Frontal cortex (tissue), 4 donors: Measurements from ENCODE around the gene ZNF282. TPM values are rescaled to one million over a fixed set of nuclear protein-coding genes. Genes with fewer than 3 reads are reported as not detected.

Experiments
- DNase-seq, 2 donors: peaks; one replicate each; pipeline ENCODE4 v3.0.0; 2012; ENCODE audit warnings: low spot score in 2 of 2
- FAIRE-seq: peaks from 2 replicates; lab custom pipeline; 2012; peaks lifted over from hg19 to GRCh38; lab: Jason Lieb, UNC
- total RNA-seq: library from RNA; depleted of rRNA; stranded (reverse); fragments of >200 nt; gene quantifications from one replicate; pipeline ENCODE4 v1.2.3, GENCODE V29; 2014
- donor health status: control.
- donor health status: control.
- donor health status: control.

Gene ZNF282
- 20.8 TPM for total RNA-seq

DNA sequence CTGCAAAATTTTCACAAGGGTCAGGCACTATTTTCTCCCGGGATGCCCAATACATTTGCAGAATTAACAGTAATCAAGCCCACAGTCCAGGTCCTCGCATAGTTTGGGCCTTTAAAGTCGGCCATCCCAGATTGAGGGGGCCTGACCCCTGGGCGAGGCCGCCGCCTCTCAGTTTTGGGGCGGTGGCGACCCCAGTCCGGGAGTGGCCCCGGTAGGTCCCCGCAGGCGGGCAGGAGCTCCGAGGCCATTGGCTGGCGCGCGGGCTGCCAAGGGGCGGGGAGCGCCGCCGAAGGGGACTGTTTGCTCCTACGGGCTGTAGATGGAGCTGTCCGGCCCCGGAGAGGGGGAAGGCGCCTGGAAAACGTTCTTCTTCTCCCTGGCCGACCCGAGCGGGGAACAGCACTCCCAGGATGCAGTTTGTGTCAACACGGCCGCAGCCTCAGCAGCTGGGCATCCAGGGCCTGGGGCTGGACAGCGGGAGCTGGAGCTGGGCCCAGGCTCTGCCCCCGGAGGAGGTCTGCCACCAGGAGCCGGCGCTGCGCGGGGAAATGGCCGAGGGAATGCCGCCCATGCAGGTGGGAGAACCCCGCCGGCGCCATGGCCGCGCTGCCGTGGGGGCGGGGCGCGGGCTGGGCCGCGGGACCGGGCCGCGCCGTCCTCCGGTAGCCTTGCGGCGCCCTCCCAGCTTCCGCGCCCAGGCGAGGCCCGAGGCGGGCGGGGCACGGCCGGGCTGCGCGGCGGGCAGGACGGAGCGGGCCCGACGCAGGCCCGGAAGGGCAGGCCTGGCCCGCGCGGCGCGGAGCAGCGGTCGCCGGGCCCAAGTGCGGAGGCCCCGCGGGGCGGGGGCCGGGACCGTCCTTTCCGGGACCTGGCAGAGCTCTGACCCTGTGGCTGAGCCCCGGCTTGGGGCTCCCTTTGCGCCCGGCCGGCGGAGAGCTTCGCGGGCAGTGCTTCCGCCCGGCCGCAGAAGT is at the start of gene ZNF282:
TSS of gene ZNF282 (plus strand) at position 367 of the 971 bp plus-strand sequence. CDS start at position 411, 44 bp downstream.
- FAIRE-seq: no peak

DNA sequence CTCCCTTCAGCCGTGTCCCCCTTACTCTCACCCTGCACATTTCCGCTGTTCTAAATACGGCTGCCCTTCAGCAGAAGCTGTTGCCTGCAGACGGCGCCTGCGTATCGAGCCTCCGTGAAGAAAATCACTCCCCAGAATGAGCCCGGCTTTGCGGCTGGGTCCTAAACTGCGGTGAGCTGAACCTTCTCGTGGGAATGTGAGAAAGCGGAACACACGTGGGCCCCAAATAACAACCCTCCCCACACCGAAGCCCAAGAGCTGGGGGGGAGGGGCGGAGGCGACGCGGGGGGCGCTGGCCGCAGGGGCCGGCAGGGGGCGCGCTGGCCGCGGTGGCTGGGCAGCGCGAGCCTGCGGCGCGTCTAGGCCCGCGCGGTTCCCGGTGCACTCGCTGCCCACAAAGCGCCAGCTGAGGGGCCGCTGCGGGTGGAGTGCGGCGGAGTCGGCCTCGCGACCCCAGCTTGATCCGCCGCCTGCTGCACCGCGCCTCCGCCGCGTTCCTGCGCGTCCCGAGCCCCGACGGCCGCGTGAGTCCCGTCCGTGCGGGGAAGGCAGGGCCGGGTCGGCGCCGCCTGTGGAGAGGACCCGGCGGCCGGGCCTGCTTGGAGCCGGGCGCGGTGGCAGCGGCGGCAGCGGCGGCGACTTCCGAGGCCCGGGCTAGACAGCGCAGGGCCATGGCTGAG is 48.1 kb upstream of the ZNF282 start, which contains the start of gene ZNF398:
TSS of gene ZNF398 (plus strand) at position 382 of the 680 bp plus-strand sequence. CDS start at position 672, 290 bp downstream.
- DNase-seq (peak; percentile 93), FAIRE-seq (no peak)

More for the DNA sequence above, at the start of gene ZNF282:
- peak; percentile 95 for DNase-seq

DNA sequence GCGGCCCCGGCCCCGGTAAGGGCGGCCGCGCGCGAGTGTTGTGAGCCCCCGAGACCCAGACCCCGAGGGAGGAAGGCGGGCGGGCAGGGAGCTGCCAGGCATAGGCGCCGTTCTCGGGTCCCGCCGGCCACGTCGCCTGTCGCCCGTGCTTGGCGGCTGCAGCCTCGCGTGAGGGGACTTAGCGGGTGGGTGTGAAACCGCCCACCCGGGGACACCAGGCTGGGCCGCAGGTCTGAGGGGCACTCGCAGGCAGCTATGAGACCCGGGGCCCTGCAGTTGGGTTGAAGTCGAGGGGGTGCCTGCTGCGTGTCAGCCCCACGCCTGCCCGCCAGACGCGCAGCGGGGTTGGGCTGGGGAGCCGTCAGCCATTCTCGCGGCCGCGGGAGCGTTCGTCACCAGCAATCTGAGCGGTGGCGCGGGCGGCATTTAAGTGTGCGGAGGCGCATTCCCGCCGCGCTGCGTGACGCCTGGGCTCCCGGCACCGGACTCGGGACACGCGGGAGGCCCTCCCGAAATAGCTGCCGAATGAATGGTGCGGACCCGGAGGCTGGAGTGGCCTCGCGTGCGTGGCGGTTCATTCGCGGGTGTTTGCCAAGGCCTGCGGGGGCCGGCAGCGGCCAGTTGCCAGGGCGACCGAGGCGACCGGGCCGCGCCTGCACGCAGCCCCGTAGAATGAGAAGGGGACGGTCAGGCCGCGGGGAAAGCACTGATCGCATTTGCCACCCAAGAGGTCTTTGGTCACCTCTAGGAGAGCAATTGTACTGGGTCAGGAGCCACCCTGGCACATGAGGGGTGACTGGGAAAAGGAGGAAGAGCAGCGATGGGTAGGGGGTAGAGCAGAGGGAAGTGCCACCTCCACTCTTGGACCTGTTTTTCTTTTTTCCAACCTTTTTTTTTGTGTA is 47.3 kb upstream of the ZNF282 start:
- no peak for FAIRE-seq
- DNase-seq: peak; percentile 65 to 66

DNA sequence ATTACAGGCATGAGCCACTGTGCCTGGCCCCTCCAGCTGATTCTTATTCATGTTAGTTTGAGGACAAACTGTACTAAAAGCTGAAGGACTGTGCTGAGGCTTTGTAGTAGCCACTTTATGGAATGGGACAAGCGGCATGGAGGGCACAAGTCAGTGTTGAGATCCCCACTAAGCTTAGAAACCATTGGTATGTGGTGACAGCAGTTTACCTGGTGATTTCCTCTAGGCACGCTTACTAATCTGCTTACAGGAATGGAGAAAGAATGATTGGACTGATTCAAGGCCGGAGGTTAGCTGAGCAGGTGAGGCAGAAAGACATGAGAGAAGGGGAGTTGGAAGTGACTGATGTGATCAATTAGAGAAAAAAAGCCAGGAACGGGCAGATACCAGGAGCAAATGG is 44.4 kb upstream of the ZNF282 start:
- DNase-seq (no peak), FAIRE-seq (no peak)

DNA sequence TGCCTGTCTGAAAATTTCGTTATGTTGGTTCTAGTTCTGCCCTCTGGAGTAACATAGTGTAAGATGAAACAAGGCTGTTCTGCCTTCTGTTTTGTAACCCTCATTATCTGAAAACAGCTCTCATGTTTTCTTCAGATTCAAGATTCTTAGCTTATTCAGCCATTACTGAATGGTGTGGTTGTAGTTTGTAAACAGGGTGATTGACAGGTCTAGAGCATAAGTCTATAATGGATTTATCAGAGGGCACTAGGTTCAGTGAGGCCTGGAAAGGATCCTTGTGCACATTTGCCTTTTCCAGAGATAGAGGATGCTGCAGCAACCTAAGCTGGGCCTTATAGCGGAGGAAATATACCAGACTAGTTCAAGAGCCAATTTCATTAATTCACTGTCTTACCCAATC is 42.0 kb upstream of the ZNF282 start:
- no peak for FAIRE-seq
- DNase-seq: no peak

DNA sequence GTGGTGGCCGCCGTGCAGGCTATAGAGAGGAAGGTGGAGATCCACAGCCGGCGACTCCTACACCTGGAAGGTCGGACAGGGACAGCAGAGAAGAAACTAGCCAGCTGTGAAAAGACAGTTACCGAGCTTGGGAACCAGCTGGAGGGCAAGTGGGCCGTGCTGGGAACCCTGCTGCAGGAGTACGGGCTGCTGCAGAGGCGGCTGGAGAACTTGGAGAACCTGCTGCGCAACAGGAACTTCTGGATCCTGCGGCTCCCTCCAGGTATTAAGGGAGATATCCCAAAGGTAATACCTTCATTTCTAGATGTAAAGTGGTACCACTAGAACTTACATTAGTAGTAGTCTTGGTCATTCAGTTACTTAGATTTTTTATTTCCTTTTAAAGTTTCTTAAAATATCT is 41.3 kb upstream of the ZNF282 start:
- no peak for DNase-seq
- no peak for FAIRE-seq

DNA sequence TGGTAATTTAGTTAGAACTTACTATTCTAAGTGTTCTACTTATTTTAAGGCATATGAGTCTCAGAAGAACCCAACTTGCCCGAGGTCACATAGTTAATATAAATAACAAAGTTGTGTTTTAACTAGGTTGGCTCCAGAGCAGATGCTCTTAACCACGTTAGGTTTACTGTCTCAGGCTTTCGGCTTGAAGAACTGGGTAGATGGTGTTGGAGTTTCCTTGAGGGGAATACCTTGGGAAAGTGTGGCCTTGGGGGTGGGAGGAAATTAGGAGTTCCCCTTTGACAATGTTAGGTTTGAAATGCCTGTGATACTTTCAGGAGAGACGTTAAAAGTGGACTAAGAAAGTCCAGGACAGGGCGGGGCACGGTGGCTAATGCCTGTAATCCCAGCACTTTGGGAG is 38.4 kb upstream of the ZNF282 start:
- FAIRE-seq: no peak
- DNase-seq: no peak

DNA sequence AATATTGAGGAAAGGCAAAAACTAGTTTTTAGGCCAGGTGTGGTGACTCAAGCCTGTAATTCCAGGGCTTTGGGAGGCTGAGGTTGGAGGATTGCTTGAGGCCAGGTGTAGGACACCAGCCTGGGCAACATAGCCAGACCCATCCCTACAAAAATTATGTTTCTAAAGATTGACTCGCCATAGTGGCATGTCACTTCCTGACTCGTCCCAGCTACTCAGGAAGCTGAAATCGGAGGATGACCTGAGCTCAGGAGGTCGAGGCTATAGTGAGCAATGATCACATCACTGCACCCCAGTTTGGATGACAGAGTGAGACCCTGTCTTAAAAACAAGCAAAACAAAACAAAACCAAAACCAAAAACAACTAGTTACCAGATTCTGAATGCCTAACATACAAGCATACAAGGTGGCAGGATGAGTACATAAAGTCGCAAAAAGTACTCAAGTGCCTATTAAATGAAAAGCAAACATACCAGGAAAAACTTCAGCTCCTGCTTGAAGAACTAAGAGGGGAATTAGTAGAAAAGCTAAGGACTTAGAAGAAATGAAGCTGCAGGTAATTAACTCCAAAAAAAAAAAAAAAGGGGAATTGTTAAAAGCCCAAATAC is 34.0 kb upstream of the ZNF282 start:
- no peak for FAIRE-seq

DNA sequence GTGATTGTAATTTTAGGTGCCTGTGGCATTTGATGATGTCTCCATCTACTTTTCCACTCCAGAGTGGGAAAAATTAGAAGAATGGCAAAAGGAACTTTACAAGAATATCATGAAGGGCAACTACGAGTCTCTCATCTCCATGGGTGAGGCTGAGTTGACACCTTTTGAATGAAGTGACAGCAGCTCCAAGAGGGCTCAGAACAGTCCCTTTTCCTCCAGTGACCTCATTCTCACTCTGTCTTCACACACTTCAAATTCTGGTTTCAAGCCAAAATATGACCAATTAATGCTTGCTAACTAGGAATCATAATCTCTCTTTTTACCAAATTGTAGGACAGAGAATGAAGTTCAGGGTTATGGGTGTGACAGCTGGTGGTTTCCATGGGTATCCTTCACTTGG is 29.2 kb upstream of the ZNF282 start:
- DNase-seq: no peak
- FAIRE-seq: no peak

More for the DNA sequence above, 34.0 kb upstream of the ZNF282 start:
- no peak for DNase-seq

DNA sequence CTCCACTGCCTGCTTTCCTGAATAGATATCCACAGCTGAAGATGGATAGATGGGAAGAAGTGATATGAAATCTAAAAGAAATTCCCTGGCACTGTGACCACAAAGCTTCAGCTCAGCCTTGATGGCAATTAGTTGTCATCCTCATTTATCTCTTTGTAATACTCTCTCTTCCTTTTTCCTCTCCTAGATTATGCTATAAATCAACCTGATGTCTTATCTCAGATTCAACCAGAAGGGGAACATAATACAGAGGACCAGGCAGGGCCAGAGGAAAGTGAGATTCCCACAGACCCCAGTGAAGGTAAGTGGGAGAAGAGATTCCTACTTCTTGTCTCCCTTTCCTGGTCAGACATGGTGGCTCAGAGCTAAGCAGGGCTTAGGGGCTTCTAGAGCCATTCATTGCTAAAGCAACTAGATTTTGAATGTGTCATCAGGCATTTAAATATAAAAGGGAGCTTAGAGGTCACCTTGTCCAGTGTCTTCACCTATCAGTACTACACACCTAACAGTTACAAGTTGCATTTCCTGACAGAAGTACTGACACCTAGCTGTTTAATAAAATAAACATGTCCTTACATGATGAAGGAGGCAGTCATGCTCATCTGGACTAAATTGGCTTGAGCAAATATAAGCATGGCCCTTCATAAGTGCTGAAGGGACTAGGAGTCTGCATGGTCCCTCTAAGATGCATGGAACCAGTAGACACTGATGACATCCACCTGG is 28.6 kb upstream of the ZNF282 start:
- no peak for DNase-seq
- no peak for FAIRE-seq

DNA sequence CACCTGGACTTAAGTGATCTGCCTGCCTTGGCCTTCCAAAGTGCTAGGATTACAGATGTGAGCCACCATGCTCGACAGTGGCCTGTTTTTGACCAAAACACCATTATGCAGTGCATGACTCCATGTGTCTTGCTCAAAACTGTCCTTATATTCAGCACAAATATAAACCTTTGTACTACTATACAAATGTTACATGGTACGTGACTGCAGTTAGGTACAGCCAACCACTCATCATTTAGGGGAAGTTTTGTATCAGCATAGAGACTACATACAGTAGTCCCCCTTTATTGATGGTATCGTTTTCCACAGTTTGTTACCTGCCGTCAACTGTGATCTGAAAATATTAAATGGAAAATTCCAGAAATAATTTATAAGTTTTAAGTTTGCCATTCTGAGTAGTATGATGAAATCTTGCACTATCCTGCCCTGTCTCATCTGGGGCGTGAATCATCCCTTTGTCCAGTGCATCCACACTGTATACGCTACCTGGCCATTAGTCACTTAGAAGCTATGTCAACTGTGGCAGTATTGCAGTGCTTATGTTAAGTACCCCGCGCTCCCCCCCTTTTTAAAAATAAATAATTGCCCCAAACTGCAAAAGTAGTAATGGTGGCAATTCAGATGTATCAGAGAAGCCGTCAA is 23.3 kb upstream of the ZNF282 start:
- FAIRE-seq: no peak
- DNase-seq: no peak

DNA sequence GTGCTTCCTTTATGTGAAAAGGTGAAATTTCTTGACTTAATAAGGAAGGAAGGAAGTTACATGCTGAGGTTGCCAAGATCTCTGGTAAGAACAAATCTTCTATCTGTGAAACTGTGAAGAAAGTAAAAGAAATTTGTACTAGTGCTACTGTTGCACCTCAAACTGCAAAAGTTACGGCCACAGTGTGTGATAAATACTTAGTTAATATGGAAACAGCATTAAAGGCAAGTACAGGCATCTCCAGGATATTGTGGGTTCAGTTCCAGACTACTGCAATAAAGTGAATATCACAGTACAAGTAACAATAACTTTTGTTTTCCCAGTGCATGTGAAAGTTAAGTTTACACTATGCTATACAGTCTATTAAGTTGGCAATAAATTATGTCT is 22.8 kb upstream of the ZNF282 start:
- DNase-seq (no peak), FAIRE-seq (no peak)

DNA sequence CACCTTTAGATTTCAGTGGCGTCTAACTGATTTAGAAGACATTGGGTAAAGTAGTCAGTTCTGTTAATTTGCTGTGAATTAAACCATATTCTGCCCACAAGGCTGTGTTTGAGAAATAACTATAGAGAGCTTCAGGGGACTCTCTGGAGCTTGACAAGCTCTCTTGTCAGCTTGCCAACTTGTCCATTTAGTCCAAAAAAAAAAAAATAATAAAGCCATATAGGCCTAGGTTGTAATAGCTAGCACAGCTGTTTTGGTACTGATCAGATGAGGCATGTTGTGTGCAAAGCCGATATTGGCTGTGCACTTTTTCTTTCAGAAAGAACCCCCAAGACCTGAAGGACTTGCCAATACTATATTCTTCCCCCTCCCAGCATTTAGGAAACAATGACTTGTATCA is 20.2 kb upstream of the ZNF282 start:
- DNase-seq (no peak), FAIRE-seq (no peak)

DNA sequence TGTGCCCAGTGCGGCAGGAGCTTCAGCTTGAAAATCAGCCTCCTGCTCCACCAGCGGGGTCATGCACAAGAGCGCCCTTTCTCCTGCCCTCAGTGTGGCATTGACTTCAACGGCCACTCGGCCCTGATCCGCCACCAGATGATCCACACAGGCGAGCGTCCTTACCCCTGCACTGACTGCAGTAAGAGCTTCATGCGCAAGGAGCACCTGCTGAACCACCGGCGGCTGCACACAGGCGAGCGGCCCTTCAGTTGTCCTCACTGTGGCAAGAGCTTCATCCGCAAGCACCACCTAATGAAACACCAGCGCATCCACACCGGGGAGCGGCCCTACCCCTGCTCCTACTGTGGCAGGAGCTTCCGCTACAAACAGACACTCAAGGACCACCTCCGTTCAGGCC is 16.1 kb upstream of the ZNF282 start:
- FAIRE-seq: no peak
- DNase-seq: no peak

DNA sequence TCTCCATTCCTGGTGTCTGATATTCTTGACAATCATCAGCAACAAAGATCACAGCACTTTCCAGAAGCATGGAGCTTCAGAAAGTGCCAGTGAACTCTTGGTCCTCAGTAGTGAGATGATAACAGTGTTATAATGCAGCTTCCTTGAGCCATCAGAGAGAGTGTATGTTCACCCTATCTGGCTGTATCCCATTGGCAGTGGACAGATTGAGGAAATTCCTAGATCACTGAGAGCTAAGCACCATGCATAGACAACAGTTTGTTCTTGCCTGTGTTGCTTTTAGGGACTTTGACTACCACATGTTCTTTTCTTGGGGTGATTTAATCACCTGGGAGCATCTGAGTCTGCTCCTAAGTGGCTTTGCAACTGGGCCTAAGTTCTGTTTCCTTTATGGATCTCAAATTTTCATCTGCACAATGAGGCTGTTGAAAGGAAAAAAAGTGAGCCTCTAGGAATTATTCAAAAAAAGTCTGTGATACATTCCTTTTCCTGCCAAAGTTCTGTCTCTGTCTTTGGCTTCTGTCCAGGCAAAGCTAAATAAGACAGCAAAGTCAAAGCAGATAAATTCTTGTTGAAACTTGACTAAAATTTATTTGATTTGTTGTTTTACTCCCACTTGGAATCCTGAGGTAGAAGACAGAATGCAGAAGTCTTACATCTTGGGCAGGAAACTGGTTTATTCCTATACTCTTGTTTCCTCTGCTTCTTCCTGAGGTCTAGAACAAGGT is 14.5 kb upstream of the ZNF282 start:
- DNase-seq: no peak
- FAIRE-seq: no peak

DNA sequence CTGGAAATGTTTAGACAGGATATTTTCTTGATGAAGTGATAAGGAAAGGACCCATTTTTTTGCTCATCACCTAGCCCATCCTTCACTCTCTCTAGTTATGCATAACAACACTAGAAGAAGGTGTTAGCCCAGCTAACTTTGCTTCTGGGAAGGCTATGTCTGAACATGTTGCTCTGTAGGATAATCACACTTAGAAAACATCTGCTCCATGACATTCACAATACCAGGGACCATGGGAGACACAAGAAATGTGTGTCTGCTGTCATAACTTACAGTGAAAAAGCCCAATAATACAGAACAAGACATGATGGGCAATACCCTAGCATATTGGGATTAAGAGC is 13.9 kb upstream of the ZNF282 start:
- DNase-seq (no peak), FAIRE-seq (no peak)

DNA sequence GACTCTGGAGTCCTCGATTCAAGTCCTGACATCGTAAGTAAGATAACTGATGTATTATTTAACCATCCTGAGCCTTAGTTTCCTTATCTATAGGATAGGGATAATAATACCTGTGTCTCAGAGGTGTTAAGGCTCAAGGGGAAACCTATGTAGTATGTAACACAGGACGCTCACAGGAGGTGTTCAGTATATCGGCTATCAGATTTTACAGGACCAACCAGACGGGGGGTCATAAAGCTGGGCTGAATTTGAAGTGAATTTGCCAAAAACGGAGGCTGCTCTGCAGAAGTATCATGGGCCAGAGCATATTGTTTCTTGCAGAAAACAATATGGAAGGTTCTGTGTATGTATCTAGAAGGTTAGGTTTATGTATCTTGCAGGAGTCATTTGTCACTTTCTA is 11.1 kb upstream of the ZNF282 start:
- FAIRE-seq: no peak
- DNase-seq: no peak

DNA sequence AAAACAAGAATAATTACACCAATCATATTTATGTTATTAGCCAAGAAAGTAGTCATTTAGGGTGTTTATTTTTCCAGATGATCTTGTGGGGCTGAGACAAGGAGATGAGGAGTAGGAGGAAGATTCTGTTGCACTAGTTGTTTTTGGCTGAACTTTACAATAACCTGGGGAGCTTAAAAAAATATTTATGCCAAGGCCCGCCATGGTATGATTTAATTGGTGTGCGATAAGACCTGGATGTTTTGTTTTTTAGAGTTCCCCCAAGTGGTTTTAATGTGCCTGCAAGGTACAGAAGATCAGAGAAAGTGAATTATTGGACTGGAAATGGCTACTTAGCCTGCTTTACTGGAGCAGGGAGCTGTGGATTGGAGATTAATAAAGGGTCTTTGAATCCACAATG is 7.1 kb upstream of the ZNF282 start:
- DNase-seq (no peak), FAIRE-seq (no peak)
